Activated naive CD4-positive, alpha-beta T cell treated with anti-CD3 and anti-CD28 coated beads, Interleukin-2, amount 10 ng/mL, durations not matched to agents 7 days and 5 days (primary cell): ENCODE data around the gene HDDC3.
"Not testable (repeated sequence)": the region's sequence is repeated elsewhere in the genome, so short reads cannot be mapped to it uniquely, and the experiment has no call there.

Source experiments
- CTCF ChIA-PET: fragments of 350-600 bp; sonication (Branson Sonifier 250); formaldehyde crosslinking; loops from one replicate; lab custom pipeline; 2021; ENCODE audit warnings: antibody characterized with exemption; lab: Charles Lee
- DNase-seq: peaks from one replicate; pipeline ENCODE4 v3.0.0-alpha.2; 2020
- H3K27ac Mint-ChIP-seq: one replicate; pipeline ENCODE4 v1.8.0; 2021; ENCODE audit warnings: mild to moderate bottlenecking, moderate library complexity, mixed read lengths
- H3K27me3 Mint-ChIP-seq: one replicate; pipeline ENCODE4 v1.8.0; 2021; ENCODE audit warnings: mild to moderate bottlenecking, mixed read lengths
- H3K36me3 Mint-ChIP-seq: one replicate; pipeline ENCODE4 v1.8.0; 2021; ENCODE audit warnings: mixed read lengths
- H3K4me1 Mint-ChIP-seq: one replicate; pipeline ENCODE4 v1.8.0; 2021; ENCODE audit warnings: mixed read lengths
- H3K4me3 Mint-ChIP-seq: one replicate; pipeline ENCODE4 v1.8.0; 2021; ENCODE audit warnings: mild to moderate bottlenecking, moderate library complexity, mixed read lengths
- H3K9me3 Mint-ChIP-seq: one replicate; pipeline ENCODE4 v1.8.0; 2021; ENCODE audit warnings: mixed read lengths

The HDDC3 gene

DNA sequence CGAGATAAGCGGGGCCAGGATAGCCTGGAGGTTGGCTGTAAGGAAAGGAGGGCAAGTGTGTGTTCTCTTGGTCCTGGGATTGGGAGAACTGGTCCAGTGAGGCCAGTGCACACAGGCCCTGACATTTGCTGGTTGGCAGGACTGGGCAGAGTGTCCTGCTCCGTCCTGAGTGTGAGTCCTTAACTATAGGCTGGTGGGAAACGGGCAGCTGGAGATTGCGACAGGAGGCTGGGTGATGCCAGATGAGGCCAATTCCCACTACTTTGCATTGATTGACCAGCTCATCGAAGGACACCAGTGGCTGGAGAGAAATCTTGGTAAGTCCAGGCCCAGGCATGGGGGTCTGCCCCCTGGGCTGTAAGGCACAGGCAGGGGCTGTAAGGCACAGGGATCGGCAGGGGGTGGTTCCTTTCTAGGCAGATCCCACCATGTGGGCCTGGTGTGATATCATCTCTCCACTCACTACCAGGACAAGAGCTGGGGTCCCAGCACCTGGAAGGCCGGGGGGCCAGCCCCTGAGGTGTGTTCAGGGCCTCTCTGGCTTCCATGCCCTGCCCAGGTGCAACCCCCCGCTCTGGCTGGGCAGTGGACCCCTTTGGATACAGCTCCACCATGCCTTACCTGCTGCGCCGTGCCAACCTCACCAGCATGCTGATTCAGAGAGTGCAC, 26.0 kb downstream of the HDDC3 start:
- no peak for DNase-seq
- no peak overlapping the region for H3K27ac Mint-ChIP-seq
- H3K9me3 Mint-ChIP-seq, result no peaks in the 10 kb centered on the region
- peaks cover 29% of the 10 kb centered on the region for H3K4me1 Mint-ChIP-seq
- no peak overlapping the region for H3K4me3 Mint-ChIP-seq
- H3K27me3 Mint-ChIP-seq, result no peaks in the 10 kb centered on the region
- peaks cover 38% of the 10 kb centered on the region for H3K36me3 Mint-ChIP-seq
- CTCF ChIA-PET, result interaction anchor here (7.6 kb wide), 1 partner anchor 26 kb away, joined by 160 read pairs; the partner anchor contains the start of genes HDDC3 and UNC45A

DNA sequence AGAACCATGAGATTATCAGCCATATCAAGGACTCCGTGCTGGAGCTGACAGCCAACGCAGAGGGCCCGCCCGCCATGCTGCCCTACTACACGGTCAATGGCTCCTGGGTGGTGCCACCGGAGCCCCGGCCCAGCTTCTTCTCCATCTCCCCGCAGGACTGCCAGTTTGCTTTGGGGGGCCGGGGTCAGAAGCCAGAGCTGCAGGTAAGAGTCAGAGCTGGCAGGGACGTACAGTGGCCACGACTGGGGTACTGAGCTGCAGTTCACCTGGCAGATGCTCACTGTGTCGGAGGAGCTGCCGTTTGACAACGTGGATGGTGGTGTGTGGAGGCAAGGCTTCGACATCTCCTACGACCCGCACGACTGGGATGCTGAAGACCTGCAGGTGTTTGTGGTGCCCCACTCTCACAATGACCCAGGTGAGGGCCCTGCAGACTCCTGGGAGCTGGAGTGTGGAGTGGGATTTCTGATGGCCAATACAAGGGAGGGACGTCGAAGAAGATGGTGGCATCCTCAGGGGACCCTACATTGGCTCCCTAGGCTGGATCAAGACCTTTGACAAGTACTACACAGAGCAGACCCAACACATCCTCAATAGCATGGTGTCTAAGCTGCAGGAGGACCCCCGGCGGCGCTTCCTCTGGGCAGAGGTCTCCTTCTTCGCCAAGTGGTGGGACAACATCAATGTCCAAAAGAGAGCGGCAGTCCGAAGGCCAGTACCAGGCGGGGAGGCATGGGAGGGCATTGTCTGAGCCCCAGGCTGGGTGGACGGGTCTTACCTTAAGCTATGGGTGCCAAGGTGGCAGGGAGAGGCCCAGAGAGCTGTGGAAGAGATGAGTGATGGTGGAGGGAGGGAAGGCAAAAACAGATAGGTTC, 26.8 kb downstream of the HDDC3 start:
- H3K27me3 Mint-ChIP-seq, result no peaks in the 10 kb centered on the region
- H3K27ac Mint-ChIP-seq, result peak overlapping the region; percentile 61
- CTCF ChIA-PET, result interaction anchor here (1.0 to 7.6 kb wide), 5 partner anchors 9 to 198 kb away, joined by 3 to 160 read pairs (median 3); partner anchors contain the start of genes HDDC3 and UNC45A
- H3K4me3 Mint-ChIP-seq, result peak overlapping the region; percentile 27
- H3K36me3 Mint-ChIP-seq, result peaks cover 37% of the 10 kb centered on the region
- peaks cover 32% of the 10 kb centered on the region for H3K4me1 Mint-ChIP-seq
- H3K9me3 Mint-ChIP-seq, result no peaks in the 10 kb centered on the region
- no peak for DNase-seq

DNA sequence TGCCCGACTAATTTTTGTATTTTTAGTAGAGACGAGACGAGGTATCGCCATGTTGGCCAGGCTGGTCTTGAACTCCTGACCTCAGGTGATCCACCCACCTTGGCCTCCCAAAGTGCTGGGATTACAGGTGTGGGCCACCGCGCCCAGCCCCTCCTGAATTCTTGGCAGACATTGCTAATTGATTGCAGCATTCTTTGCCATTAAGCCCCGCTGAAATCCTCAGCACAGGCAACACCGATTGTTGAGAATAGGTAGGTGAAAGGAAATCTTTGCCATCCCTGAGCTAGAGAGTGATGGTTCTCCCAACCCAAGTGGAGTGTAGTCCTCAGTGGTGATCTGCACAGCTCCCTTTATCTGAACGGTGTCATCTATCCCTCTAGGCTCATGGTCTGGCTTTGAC, 27.6 kb downstream of the HDDC3 start:
- peak overlapping the region; percentile 52 for H3K4me3 Mint-ChIP-seq
- CTCF ChIA-PET, result interaction anchor here (1.0 to 7.6 kb wide), 7 partner anchors 9 to 197 kb away, joined by 3 to 160 read pairs (median 3); partner anchors contain the start of genes HDDC3 and UNC45A
- H3K36me3 Mint-ChIP-seq, result peaks cover 32% of the 10 kb centered on the region
- H3K27me3 Mint-ChIP-seq, result no peaks in the 10 kb centered on the region
- H3K27ac Mint-ChIP-seq, result peak overlapping the region; percentile 28
- peaks cover 32% of the 10 kb centered on the region for H3K4me1 Mint-ChIP-seq
- DNase-seq, result no peak
- no peaks in the 10 kb centered on the region for H3K9me3 Mint-ChIP-seq

DNA sequence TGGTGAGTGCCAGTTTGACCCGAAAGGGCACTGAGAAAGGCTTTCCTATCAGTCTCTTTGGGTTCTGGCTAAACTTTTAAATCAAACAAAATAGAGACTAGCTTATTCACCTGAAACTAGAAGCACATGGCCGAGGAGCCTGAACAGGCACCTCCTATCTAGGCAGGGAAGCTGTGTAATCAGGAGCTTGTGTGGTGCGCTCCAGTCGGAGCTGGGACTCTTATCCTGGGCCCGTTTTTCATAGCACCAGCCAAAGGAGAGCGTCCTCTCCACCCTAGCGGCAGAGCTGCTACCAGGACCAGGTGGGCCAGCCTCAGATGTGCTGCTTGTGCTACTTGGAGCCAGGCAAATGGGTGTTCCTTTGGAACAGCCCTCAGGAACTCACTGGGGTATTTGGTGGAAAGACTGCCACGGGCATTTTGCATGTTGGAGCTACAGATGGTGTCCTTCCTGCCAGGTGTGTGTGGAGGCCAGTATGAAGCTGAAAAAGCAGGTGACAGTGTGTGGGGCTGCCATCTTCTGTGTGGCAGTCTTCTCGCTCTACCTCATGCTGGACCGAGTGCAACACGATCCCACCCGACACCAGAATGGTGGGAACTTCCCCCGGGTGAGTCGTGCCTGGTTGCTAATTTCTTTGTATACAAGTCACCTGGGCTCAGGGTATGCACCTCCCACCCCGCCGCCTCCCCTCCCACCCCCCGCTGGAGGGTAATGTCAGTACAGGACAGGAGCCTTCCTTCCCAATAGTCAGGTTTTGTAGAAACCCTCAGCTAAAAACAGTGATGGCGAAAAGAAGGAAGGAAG, 28.4 kb downstream of the HDDC3 start:
- CTCF ChIA-PET, result interaction anchor here (0.7 to 7.6 kb wide), 12 partner anchors 9 to 584 kb away, joined by 3 to 160 read pairs (median 4); partner anchors contain the start of genes HDDC3 and UNC45A
- H3K9me3 Mint-ChIP-seq, result no peaks in the 10 kb centered on the region
- H3K36me3 Mint-ChIP-seq, result peaks cover 27% of the 10 kb centered on the region
- H3K4me1 Mint-ChIP-seq, result peaks cover 35% of the 10 kb centered on the region
- H3K27me3 Mint-ChIP-seq, result no peaks in the 10 kb centered on the region
- peak overlapping the region; percentile 78 for H3K4me3 Mint-ChIP-seq
- peak overlapping the region; percentile 90 for H3K27ac Mint-ChIP-seq
- DNase-seq, result no peak

DNA sequence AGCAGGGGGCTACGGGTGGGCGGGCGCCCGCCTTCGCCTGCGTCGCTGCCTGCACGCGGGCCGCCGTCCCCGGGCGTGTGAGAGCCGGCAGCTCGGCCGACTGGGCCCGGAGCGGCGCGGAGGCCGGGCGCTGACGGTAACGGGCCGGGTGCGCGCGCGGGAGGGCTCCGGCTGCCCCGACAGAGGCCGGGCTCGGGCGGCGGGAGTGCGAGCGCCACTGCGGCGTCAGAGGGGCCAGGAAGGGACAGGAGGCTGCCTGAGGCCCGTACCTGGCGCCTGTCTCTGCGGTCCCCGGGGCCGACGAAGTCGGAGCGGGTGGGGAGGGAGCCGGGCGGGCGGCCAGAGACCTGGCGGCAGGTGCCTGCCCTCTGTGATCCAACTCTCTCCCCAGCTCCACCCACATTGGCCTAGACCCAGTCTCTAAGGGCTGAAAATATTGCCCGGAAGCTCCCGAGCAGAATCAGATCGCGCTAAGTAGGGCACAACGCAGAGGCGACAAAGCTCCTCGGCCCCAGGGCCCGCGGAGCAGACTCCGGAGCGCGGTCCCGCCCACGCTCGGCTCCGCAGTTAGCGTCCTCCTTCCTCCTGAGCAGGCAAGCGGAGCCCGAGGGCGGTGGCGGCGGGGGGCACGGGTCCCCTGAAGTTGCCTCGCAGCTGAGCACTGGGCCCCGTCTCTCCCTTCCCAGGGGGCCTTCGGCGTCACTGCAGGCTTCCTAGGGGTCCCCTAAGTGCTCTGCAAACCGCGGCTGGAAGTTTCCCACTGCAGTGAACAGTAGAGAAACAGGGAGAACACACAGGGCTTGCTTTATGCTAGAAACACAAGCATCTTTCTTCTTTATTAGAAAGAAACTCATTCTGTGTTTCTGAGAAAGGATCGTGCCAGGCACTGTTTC, 29.3 kb downstream of the HDDC3 start, which contains the start of gene MAN2A2:
Gene MAN2A2 (plus strand): TSS at position 463 of the 893 bp plus-strand sequence. CDS start 906 bp downstream, outside the sequence.
- Mint-ChIP-seq H3K27ac (peak within 1 kb of the TSS; percentile 94), H3K36me3 (peaks cover 24% of the 10 kb centered on the region), H3K4me3 (peak within 1 kb of the TSS; percentile 86), H3K4me1 (peaks cover 35% of the 10 kb centered on the region), H3K27me3 (no peaks in the 10 kb centered on the region), H3K9me3 (no peaks in the 10 kb centered on the region)
- peak; percentile 82 for DNase-seq
- CTCF ChIA-PET, result interaction anchor here (0.6 to 7.6 kb wide), 14 partner anchors 8 to 583 kb away, joined by 3 to 160 read pairs (median 4); partner anchors contain the start of genes BLM, HDDC3 and UNC45A

DNA sequence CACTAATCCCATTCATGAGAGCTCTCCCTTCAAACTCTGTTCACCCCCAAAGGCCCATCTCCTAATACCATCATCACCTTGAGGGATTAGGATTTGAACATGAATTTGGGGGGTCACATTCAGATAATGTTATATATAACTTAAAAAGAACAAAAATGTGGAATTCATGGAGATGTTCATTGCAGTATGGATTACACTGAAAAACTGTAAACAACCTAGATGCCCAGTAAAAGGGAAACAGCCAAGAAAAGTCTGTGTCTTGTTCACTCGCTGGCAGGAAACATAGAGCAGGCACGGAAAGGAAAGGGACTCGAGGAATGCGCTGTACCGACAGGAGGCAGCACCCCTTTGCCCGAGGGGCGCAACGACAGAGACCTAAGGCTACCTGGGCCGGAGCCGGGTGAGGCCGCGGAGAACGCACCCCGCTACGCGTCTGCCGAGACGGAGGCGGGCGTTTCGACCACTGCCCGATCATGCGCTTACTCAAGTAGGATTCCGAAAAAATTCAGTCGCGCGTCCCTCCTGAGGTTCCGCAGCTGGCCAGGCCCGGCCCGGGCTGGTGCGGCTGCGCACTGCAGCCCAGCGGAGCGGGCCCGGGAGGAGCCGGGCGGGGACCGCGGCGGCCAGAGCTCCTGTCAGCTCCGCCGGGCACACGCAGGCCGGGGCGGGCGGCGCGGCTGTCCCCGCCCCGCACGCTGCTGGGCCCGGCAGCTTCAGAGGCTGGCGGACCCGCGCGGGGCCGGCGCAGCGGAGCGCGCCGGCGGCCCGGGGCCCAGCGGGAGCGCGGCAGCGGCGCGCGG, 30.1 kb downstream of the HDDC3 start:
- Mint-ChIP-seq H3K4me1 (peaks cover 35% of the 10 kb centered on the region), H3K27ac (peak overlapping the region; percentile 94), H3K9me3 (no peaks in the 10 kb centered on the region), H3K36me3 (peaks cover 18% of the 10 kb centered on the region), H3K27me3 (peaks cover 4% of the 10 kb centered on the region), H3K4me3 (peak overlapping the region; percentile 86)
- CTCF ChIA-PET, result interaction anchor here (0.7 to 7.6 kb wide), 10 partner anchors 12 to 254 kb away, joined by 3 to 160 read pairs (median 4); partner anchors contain the start of genes BLM, HDDC3 and UNC45A
- peak; percentile 81 for DNase-seq

DNA sequence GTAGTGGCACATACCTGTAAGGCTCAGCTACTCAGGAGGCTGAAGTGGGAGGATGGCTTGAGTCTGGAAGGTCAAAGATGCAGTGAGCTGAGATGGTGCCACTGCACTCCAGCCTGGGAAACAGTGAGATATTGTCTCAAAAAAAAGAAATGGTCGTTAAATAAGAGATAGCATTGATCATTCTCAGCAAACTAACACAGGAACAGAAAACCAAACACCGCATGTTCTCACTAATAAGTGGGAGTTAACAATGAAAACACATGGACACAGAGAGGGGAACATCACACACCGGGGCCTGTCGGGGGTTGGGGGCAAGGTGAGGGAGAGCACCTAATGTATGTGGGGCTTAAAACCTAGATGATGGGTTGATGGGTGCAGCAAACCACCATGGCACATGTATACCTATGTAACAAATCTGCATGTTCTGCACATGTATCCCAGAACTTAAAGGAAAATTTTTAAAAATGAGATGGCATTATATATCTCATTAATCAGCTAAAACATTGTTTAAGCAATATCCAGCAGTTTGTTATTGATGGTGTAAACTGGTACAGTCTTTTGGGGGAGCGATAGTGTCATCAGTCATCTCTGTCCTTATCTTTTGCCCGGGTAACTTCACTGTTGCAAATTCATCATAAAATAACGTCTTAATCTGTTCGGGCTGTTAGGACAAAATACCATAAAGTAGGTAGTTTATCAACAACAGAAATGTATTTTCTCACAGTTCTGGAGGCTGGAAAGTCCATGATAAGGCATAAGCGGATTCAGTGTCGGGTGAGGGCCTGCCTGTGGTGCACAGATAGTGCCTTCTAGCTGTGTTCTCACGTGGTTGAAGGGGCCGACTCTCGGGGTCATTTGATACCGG, 30.9 kb downstream of the HDDC3 start:
- CTCF ChIA-PET, result interaction anchor here (0.6 to 7.6 kb wide), 8 partner anchors 11 to 260 kb away, joined by 3 to 160 read pairs (median 3); partner anchors contain the start of genes BLM, HDDC3 and UNC45A
- H3K27ac Mint-ChIP-seq, result peak overlapping the region; percentile 94

DNA sequence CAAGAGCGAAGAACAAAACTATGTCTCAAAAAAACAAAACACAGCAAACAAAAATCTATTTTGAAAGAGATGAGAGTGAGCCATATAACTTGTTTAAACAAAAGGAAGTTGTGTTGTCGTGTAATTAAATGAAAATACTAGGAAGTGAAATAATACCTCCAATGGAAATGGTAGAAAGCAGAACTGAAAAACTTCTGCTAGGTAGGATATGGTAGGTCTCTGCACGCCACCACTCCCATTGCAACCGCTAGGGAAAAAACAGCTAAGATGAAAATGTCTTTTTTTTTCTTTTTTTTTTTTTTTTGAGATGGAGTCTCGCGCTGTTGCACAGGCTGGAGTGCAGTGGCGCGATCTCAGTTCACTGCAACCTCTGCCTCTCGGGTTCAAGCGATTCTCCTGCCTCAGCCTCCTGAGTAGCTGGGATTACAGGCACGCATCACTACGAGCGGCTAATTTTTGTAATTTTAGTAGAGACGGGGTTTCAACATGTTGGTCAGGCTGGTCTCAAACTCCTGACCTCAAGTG, 35.2 kb downstream of the HDDC3 start:
- not testable (repeated sequence) for H3K27ac Mint-ChIP-seq, H3K36me3 Mint-ChIP-seq, H3K9me3 Mint-ChIP-seq, H3K27me3 Mint-ChIP-seq, H3K4me3 Mint-ChIP-seq, DNase-seq
- CTCF ChIA-PET, result interaction anchor here (4.4 to 7.3 kb wide), 2 partner anchors 11 to 36 kb away, joined by 26 to 51 read pairs; partner anchors contain the start of genes HDDC3 and UNC45A
- peaks cover 15% of the 10 kb centered on the region for H3K4me1 Mint-ChIP-seq

More for the DNA sequence above, 30.9 kb downstream of the HDDC3 start:
- H3K27me3 Mint-ChIP-seq, result peaks cover 4% of the 10 kb centered on the region
- peaks cover 19% of the 10 kb centered on the region for H3K36me3 Mint-ChIP-seq
- DNase-seq, result no peak
- peaks cover 35% of the 10 kb centered on the region for H3K4me1 Mint-ChIP-seq
- H3K4me3 Mint-ChIP-seq, result peak overlapping the region; percentile 86
- no peaks in the 10 kb centered on the region for H3K9me3 Mint-ChIP-seq

DNA sequence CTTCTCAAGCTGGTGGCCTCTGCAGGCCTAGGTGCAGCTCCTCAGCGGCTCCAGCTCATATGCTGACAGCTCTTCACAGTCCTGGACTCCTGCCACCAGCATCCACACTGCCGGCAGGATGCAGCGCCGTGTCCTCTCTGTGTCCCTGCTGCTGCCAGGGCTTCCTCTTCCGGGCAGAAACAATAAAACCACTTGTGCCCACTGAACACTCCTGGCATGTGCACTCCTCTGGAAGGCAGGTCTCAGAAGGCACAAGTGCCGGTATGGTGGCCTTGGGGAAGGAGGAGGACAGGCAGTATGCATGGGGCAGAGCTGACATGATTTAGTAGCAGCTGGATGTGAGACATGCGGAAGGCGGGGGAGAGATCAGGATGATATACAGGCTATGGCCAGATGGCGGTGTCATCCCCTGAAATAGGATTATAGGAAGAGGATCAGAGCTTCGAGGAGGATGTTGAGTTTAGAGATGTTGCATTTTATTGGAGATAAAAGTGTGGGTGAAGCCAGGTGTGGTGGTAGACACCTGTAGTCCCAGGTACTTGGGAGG, 36.7 kb downstream of the HDDC3 start:
- no peak overlapping the region for H3K4me3 Mint-ChIP-seq
- peaks cover 8% of the 10 kb centered on the region for H3K36me3 Mint-ChIP-seq
- CTCF ChIA-PET, result interaction anchor here (1.1 to 7.3 kb wide), 3 partner anchors 8 to 38 kb away, joined by 4 to 51 read pairs (median 26); partner anchors contain the start of genes HDDC3 and UNC45A
- peaks cover 4% of the 10 kb centered on the region for H3K27me3 Mint-ChIP-seq
- H3K4me1 Mint-ChIP-seq, result peaks cover 3% of the 10 kb centered on the region
- no peaks in the 10 kb centered on the region for H3K9me3 Mint-ChIP-seq
- no peak for DNase-seq
- no peak overlapping the region for H3K27ac Mint-ChIP-seq

DNA sequence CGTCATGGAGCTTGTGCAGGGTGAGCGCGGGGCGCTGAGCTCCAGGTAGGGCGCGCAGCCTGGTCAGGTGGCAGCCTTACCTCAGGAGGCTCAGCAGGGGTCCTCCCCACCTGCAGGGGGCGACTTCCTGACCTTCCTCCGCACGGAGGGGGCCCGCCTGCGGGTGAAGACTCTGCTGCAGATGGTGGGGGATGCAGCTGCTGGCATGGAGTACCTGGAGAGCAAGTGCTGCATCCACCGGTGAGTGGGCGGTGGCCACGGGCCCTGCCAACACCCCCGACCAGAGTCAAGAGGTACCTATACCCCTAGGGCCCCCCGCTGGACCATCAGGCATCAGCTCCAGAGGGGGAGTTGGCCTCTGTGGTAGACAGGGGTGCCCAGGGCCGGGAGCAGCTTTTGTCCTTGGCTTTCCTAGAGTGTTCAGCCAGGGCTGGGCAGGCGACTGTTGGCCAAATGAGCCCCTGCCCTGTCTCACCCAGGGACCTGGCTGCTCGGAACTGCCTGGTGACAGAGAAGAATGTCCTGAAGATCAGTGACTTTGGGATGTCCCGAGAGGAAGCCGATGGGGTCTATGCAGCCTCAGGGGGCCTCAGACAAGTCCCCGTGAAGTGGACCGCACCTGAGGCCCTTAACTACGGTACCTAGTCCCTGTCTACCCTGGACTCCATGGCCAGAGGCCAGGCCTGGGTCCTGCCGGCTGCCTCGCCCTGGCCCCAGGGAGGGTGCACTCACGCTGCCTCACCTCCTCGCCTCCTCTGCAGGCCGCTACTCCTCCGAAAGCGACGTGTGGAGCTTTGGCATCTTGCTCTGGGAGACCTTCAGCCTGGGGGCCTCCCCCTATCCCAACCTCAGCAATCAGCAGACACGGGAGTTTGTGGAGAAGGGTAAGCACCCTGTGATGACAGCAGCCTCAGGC, 38.9 kb downstream of the HDDC3 start:
- H3K4me3 Mint-ChIP-seq, result no peak overlapping the region
- CTCF ChIA-PET, result interaction anchor here (1.5 to 7.3 kb wide), 2 partner anchors 40 to 574 kb away, joined by 3 to 51 read pairs; partner anchors contain the start of genes HDDC3 and UNC45A
- no peak overlapping the region for H3K27ac Mint-ChIP-seq
- H3K9me3 Mint-ChIP-seq, result no peaks in the 10 kb centered on the region
- peaks cover 8% of the 10 kb centered on the region for H3K36me3 Mint-ChIP-seq
- no peak for DNase-seq
- H3K4me1 Mint-ChIP-seq, result no peaks in the 10 kb centered on the region
- peaks cover 4% of the 10 kb centered on the region for H3K27me3 Mint-ChIP-seq
